Measurements from ENCODE around the gene C19orf12.

The C19orf12 gene

GRCh38 chr19:29714953-29715700 lies at the start of gene C19orf12:
Gene C19orf12 (minus strand): TSS chr19:29715261. CDS start chr19:29708413, 6,848 bp downstream.
- DNase-seq (ENCODE audit: low read depth, low spot score) = peak; percentile 21

GRCh38 chr19:29764361-29764760 lies 49.3 kb upstream of the C19orf12 start:
- no peak for DNase-seq (ENCODE audit: low read depth, low spot score)

- no peak for DNase-seq (ENCODE audit: low read depth, low spot score)
Observed at GRCh38 chr19:29763196-29763595, 48.1 kb upstream of the C19orf12 start.

- DNase-seq (ENCODE audit: low read depth, low spot score) = no peak
Observed at GRCh38 chr19:29761575-29762232, 46.6 kb upstream of the C19orf12 start.

GRCh38 chr19:29760752-29761502 lies 45.9 kb upstream of the C19orf12 start:
- DNase-seq (ENCODE audit: low read depth, low spot score) = no peak

GRCh38 chr19:29759359-29759758 lies 44.3 kb upstream of the C19orf12 start:
- no peak for DNase-seq (ENCODE audit: low read depth, low spot score)

GRCh38 chr19:29758863-29759262 lies 43.8 kb upstream of the C19orf12 start:
- DNase-seq (ENCODE audit: low read depth, low spot score) = no peak

GRCh38 chr19:29757551-29757950 lies 42.5 kb upstream of the C19orf12 start:
- DNase-seq (ENCODE audit: low read depth, low spot score) = no peak

- no peak for DNase-seq (ENCODE audit: low read depth, low spot score)
Observed at GRCh38 chr19:29753934-29754305, 38.9 kb upstream of the C19orf12 start.

- no peak for DNase-seq (ENCODE audit: low read depth, low spot score)
Observed at GRCh38 chr19:29753190-29753933, 38.3 kb upstream of the C19orf12 start.

GRCh38 chr19:29752450-29753025 lies 37.5 kb upstream of the C19orf12 start:
- DNase-seq (ENCODE audit: low read depth, low spot score) = no peak

- DNase-seq (ENCODE audit: low read depth, low spot score) = no peak
Observed at GRCh38 chr19:29751932-29752331, 36.9 kb upstream of the C19orf12 start.

GRCh38 chr19:29750001-29750400 lies 34.9 kb upstream of the C19orf12 start:
- DNase-seq (ENCODE audit: low read depth, low spot score) = no peak

- no peak for DNase-seq (ENCODE audit: low read depth, low spot score)
Observed at GRCh38 chr19:29748996-29749849, 34.2 kb upstream of the C19orf12 start.

- no peak for DNase-seq (ENCODE audit: low read depth, low spot score)
Observed at GRCh38 chr19:29745253-29745652, 30.2 kb upstream of the C19orf12 start.

- DNase-seq (ENCODE audit: low read depth, low spot score) = no peak
Observed at GRCh38 chr19:29743681-29744080, 28.6 kb upstream of the C19orf12 start.

- DNase-seq (ENCODE audit: low read depth, low spot score) = no peak
Observed at GRCh38 chr19:29741776-29742175, 26.7 kb upstream of the C19orf12 start.

GRCh38 chr19:29741226-29741625 lies 26.2 kb upstream of the C19orf12 start:
- DNase-seq (ENCODE audit: low read depth, low spot score) = no peak

GRCh38 chr19:29737461-29738000 lies 22.5 kb upstream of the C19orf12 start:
- DNase-seq (ENCODE audit: low read depth, low spot score) = no peak

GRCh38 chr19:29735829-29736228 lies 20.8 kb upstream of the C19orf12 start:
- DNase-seq (ENCODE audit: low read depth, low spot score) = no peak

Data from activated CD4-positive, CD25-positive, alpha-beta regulatory T cell treated with anti-CD3 and anti-CD28 coated beads, Interleukin-2, amount 50 U/mL, for 16 hours (primary cell).